GM23248 (cell line): ENCODE results near the gene DEPP1.

Source experiments
- EZH2 ChIP-seq: fragments of 200-600 bp; sonication (generic); IDR thresholded peaks from 2 replicates; pipeline ENCODE4 v1.6.1; 2018; ENCODE audit warnings: antibody characterized with exemption, mild to moderate bottlenecking; ENCODE audit not compliant: insufficient read depth, poor library complexity, severe bottlenecking
- EZH2phosphoT487 ChIP-seq: fragments of 200-600 bp; sonication (generic); IDR thresholded peaks from 2 replicates; pipeline ENCODE4 v1.6.1; 2018; ENCODE audit warnings: antibody characterized with exemption, moderate library complexity, mild to moderate bottlenecking, low read depth; ENCODE audit not compliant: insufficient read depth

GRCh38 chr10:44948642-44949041, 30.0 kb downstream of the DEPP1 start:
- TF ChIP-seq EZH2phosphoT487 (no peak), EZH2 (no peak)
